Peyer's patch (tissue), 4 donors: Measurements from ENCODE around the gene LINGO1. TPM values are rescaled to one million over a fixed set of nuclear protein-coding genes. Genes with fewer than 3 reads are reported as not detected.
A peak's percentile ranks its signal among the peaks of the same experiment; 100 is the strongest.

ENCODE experiments used
- DNase-seq, 3 donors: peaks; one replicate each; pipeline ENCODE4 v3.0.0-alpha.2; 2017 to 2019
- H3K27ac ChIP-seq, 4 donors: fragments of 200-600 bp; sonication (generic); one replicate each; pipeline ENCODE4 v1.5.1; 2016 to 2019
- H3K27me3 ChIP-seq, 2 donors: fragments of 200-600 bp; sonication (generic); one replicate each; pipeline ENCODE4 v1.5.1; 2019
- H3K36me3 ChIP-seq, 3 donors: fragments of 200-600 bp; sonication (generic); one replicate each; pipeline ENCODE4 v1.5.1; 2016 to 2019
- H3K4me1 ChIP-seq, 4 donors: fragments of 200-600 bp; sonication (generic); one replicate each; pipeline ENCODE4 v1.5.1; 2016 to 2019
- H3K4me3 ChIP-seq, 4 donors: fragments of 200-600 bp; sonication (generic); 1 replicate in 3 of 4; 2 replicates in 1 of 4; pipeline ENCODE4 v1.5.1; 2016 to 2019; ENCODE audit warnings: mild to moderate bottlenecking in 1 of 4
- H3K9me3 ChIP-seq, 4 donors: fragments of 200-600 bp; sonication (generic); one replicate each; pipeline ENCODE4 v1.5.1; 2016 to 2019; ENCODE audit warnings: mild to moderate bottlenecking in 1 of 4
- POLR2A ChIP-seq, 2 donors: fragments of 450-650 bp; IDR thresholded peaks; one replicate each; pipeline ENCODE4 v1.5.1; 2017; ENCODE audit warnings: antibody characterized with exemption in 2 of 2, mild to moderate bottlenecking in 2 of 2, moderate library complexity in 2 of 2
- total RNA-seq, 4 donors: library from RNA; depleted of rRNA; stranded (reverse); fragments of >200 nt; gene quantifications; one replicate each; pipeline ENCODE4 v1.1.0, GENCODE V29; 2016
- TF ChIP-seq, protein P1 (sequence below), 6 experiments: fragments of 450-650 bp in 4 of 6; fragments of 200-600 bp in 2 of 6; sonication (generic) in 1 of 6; IDR thresholded peaks; one replicate each; pipeline ENCODE4 v1.5.1; 2017 to 2019; ENCODE audit warnings: antibody characterized with exemption in 6 of 6, mild to moderate bottlenecking in 3 of 6, moderate library complexity in 1 of 6

LINGO1 gene
- total RNA-seq, 4 donors from 2014 or later = 3.0 TPM; not detected in 3

DNA sequence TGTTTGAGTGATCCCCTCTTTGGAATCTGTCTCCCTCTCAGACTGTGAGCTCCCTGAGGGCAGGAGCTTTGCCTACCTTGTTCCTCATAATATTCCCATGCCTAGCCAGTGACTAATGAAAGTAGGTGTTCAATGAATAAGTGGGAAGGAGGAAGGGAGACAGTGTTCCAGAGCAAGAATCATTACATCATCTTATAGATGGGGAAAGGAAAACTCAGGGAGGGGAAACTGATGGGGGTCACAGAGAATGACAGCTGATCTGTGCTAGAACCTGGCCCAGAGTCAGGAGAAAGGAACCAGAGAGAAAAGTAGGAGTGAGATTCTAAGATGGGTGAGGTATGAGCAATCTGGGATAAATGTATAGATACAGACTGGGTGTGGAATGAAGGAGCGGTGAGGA is 29.9 kb downstream of the LINGO1 start:
- Histone ChIP-seq H3K36me3 (no peaks in the 10 kb centered on the region), H3K4me3 (no peak overlapping the region), H3K27ac (no peak overlapping the region), H3K4me1 (no peaks in the 10 kb centered on the region), H3K27me3 (no peaks in the 10 kb centered on the region), H3K9me3 (no peaks in the 10 kb centered on the region)
- no peak for DNase-seq
- no peak for TF ChIP-seq POLR2A (IDR thresholded peaks at IDR 0.05)
- TF ChIP-seq, protein P1, sequence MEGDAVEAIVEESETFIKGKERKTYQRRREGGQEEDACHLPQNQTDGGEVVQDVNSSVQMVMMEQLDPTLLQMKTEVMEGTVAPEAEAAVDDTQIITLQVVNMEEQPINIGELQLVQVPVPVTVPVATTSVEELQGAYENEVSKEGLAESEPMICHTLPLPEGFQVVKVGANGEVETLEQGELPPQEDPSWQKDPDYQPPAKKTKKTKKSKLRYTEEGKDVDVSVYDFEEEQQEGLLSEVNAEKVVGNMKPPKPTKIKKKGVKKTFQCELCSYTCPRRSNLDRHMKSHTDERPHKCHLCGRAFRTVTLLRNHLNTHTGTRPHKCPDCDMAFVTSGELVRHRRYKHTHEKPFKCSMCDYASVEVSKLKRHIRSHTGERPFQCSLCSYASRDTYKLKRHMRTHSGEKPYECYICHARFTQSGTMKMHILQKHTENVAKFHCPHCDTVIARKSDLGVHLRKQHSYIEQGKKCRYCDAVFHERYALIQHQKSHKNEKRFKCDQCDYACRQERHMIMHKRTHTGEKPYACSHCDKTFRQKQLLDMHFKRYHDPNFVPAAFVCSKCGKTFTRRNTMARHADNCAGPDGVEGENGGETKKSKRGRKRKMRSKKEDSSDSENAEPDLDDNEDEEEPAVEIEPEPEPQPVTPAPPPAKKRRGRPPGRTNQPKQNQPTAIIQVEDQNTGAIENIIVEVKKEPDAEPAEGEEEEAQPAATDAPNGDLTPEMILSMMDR (IDR thresholded peaks at IDR 0.05) = no peak

DNA sequence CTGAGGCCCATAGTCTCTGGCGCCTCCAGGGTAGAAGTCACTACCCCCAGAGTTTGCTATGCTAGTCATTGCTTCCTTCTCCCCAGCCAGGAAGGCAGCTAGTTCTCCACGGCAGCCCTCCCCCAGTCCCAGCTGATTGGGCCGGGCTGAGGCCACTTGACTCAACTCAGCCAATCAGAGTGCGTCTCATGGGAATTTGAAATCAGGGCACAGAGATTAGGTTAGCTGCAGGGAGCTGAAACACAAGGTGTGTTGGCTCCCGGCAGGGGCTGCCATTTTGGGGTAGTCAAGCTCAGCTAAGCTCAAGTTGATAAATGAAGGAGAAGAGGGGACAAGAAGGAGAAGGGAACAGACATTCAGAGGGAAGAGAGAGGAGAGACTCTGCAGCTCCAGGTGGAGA is 32.8 kb downstream of the LINGO1 start:
- DNase-seq = peak in 2 of 3 donors; percentile 22 to 58
- Histone ChIP-seq H3K9me3 (no peaks in the 10 kb centered on the region), H3K27ac (peak overlapping the region in 1 of 4 donors; percentile 11), H3K36me3 (no peaks in the 10 kb centered on the region), H3K4me3 (no peak overlapping the region), H3K4me1 (no peaks in the 10 kb centered on the region), H3K27me3 (no peaks in the 10 kb centered on the region)
- TF ChIP-seq, protein P1 (IDR thresholded peaks at IDR 0.05) = no peak
- no peak for TF ChIP-seq POLR2A (IDR thresholded peaks at IDR 0.05)

DNA sequence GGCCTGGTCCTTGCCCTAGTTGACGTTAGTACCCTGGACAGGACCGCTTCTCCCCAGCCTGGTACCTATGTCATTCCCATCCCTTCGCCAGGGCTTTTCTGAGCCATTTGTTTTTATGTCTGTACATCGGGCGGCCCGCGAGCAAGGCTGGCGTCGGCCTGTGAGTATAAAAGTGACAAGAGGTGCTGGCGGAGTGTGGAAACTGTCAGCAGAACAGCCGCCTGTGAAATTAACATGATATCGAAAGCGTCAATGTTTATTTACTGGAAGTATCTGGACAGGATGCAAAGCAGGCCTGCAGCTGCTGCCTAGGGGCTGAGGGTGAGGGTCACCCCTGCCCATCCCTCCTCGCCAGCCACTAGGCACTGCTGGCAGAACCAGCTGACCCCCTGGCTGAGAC is 33.4 kb downstream of the LINGO1 start:
- peak overlapping the region in 2 of 4 donors; percentile 11 to 39 for H3K27ac ChIP-seq

DNA sequence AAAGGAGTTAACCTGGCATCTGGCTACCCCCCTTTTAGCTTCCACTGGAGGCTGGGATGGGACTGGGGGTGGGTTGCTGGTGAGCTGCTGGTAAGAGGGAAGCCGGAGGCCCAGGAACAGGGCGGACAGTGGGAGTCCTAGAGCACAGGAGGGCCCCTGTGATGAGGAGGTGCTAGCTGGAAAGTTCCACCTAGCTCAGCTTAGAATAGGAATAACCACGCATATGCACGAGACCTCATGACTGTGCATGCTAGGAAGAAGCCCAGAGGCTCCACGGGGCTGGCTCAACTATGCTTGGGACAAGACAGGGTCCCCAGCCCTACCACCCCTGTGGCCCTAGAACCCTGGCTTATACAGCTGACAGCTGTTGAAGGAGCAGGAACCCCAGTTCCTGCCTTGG is 34.1 kb downstream of the LINGO1 start:
- Histone ChIP-seq H3K27me3 (no peaks in the 10 kb centered on the region), H3K4me1 (no peaks in the 10 kb centered on the region), H3K9me3 (no peaks in the 10 kb centered on the region), H3K36me3 (no peaks in the 10 kb centered on the region), H3K27ac (no peak overlapping the region), H3K4me3 (no peak overlapping the region)
- no peak for DNase-seq
- no peak for TF ChIP-seq POLR2A (IDR thresholded peaks at IDR 0.05)
- TF ChIP-seq, protein P1 (IDR thresholded peaks at IDR 0.05) = no peak

More for the DNA sequence above, 33.4 kb downstream of the LINGO1 start:
- DNase-seq = no peak
- H3K9me3 ChIP-seq = no peaks in the 10 kb centered on the region
- no peak overlapping the region for H3K4me3 ChIP-seq
- no peak for TF ChIP-seq POLR2A (IDR thresholded peaks at IDR 0.05)
- TF ChIP-seq, protein P1 (IDR thresholded peaks at IDR 0.05) = no peak
- H3K36me3 ChIP-seq = no peaks in the 10 kb centered on the region
- no peaks in the 10 kb centered on the region for H3K27me3 ChIP-seq
- H3K4me1 ChIP-seq = no peaks in the 10 kb centered on the region

DNA sequence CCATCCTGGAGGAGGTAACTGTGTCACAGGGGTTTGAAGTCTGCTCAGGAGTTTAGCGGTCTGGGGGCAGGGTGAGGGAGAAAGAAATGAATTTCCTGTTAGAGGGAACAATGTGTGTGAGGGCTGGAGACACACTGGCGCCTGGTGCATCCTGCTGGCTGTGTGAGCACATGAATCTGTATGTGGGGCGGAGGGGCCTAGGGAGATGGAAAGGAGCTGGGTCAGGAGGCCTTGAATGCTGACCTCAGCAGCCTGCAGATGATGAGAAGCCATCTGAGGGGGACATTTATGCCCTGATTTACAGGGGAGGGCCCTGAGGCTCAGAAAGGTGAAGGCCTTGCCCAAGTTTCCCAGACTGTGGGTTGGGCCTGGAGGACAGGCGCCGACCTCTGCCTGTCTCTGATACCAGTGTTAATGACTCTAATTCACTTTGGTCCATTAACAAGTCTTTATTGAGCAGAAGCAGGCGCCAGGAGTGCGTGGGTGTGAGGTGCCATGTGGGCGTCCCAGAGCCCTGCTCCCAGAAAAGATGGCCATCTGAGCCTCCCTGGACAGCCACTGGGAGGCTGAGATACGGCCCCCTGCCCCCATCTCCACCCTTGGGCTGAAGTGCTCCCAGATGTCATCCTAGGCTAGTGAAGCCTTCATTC is 34.8 kb downstream of the LINGO1 start:
- Histone ChIP-seq H3K27me3 (no peaks in the 10 kb centered on the region), H3K4me3 (no peak overlapping the region), H3K36me3 (no peaks in the 10 kb centered on the region), H3K4me1 (no peaks in the 10 kb centered on the region), H3K27ac (no peak overlapping the region), H3K9me3 (no peaks in the 10 kb centered on the region)
- no peak for TF ChIP-seq POLR2A (IDR thresholded peaks at IDR 0.05)
- TF ChIP-seq, protein P1 (IDR thresholded peaks at IDR 0.05) = no peak
- DNase-seq = no peak
